ENCODE results near the gene BCKDHA. TPM values are rescaled to one million over a fixed set of nuclear protein-coding genes. Genes with fewer than 3 reads are reported as not detected.

Gene BCKDHA
- polyA plus RNA-seq, 1 of the 3 experiments (the other 2 are of a cell fraction): 30.9 TPM

DNA sequence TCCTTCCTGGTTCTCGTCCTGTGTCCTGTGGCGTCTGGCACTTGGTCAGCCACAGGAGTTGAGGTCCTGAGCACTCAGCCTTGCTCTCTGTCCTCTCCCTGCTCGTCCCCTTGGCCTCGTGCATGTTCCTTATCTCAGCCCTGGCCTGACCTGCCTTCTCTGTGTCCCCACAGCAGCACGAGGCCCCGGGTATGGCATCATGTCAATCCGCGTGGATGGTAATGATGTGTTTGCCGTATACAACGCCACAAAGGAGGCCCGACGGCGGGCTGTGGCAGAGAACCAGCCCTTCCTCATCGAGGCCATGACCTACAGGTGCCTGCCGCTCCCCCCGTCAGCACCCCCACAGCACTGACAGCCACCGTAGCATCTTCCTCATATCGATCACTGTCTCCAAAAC is 24.8 kb downstream of the BCKDHA start (continued):
- TF ChIP-seq, protein P1, sequence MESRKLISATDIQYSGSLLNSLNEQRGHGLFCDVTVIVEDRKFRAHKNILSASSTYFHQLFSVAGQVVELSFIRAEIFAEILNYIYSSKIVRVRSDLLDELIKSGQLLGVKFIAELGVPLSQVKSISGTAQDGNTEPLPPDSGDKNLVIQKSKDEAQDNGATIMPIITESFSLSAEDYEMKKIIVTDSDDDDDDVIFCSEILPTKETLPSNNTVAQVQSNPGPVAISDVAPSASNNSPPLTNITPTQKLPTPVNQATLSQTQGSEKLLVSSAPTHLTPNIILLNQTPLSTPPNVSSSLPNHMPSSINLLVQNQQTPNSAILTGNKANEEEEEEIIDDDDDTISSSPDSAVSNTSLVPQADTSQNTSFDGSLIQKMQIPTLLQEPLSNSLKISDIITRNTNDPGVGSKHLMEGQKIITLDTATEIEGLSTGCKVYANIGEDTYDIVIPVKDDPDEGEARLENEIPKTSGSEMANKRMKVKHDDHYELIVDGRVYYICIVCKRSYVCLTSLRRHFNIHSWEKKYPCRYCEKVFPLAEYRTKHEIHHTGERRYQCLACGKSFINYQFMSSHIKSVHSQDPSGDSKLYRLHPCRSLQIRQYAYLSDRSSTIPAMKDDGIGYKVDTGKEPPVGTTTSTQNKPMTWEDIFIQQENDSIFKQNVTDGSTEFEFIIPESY (IDR thresholded peaks at IDR 0.05; ENCODE audit: borderline replicate concordance, low read depth): no peak
- TF ChIP-seq TCF12 (IDR thresholded peaks at IDR 0.05) (no peak), NFIC (IDR thresholded peaks at IDR 0.05; ENCODE audit: borderline replicate concordance) (no peak), FOXM1 (IDR thresholded peaks at IDR 0.05; ENCODE audit: low read depth) (no peak), EP300 (IDR thresholded peaks at IDR 0.05; ENCODE audit: borderline replicate concordance in 1 of 2, low read depth in 1 of 2, low read length in 1 of 2) (no peak), TAF1 (IDR thresholded peaks at IDR 0.05; ENCODE audit: borderline replicate concordance, low read depth, low read length) (no peak), MEF2A (IDR thresholded peaks at IDR 0.05; ENCODE audit: borderline replicate concordance, low read depth) (no peak), GABPA (IDR thresholded peaks at IDR 0.05; ENCODE audit: low read depth) (no peak)

DNA sequence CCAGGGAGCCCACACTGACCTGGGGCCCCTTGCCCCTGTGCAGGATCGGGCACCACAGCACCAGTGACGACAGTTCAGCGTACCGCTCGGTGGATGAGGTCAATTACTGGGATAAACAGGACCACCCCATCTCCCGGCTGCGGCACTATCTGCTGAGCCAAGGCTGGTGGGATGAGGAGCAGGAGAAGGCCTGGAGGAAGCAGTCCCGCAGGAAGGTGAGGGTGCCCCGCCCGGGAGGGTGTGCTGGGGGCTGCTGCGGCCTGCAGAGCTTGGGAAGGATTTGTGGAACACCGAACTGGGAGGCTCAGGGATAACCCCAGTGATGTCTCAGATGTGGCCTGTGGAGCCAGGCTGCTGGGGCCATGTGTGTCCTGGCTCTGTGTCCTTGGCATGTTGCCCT is 25.3 kb downstream of the BCKDHA start:
- WGBS (ENCODE audit: low lambda C conversion rate): 90% methylated on average over 12 of the region's 12 CpGs
- no peaks in the 10 kb centered on the region for H3K9me3 ChIP-seq
- CTCF ChIA-PET: no interaction called here

More for the DNA sequence above, 25.3 kb downstream of the BCKDHA start:
- Histone ChIP-seq H3K79me2 (ENCODE audit: insufficient read depth) (no peaks in the 10 kb centered on the region), H2AFZ (ENCODE audit: low read depth) (no peak overlapping the region), H3K9me2 (no peaks in the 10 kb centered on the region), H3K4me2 (no peak overlapping the region), H3K4me1 (ENCODE audit: control insufficient read depth in 1 of 2, insufficient read depth in 2 of 2, low read depth in 1 of 2, low read length in 1 of 2) (peaks cover 0 to 2% of the 10 kb centered on the region in 2 experiments; a peak in 1 of 4 replicates), H3K9ac (no peak overlapping the region), H3K36me3 (replicated peaks in 1 of 2; ENCODE audit: control insufficient read depth in 1 of 2, insufficient read depth in 2 of 2, low read length in 1 of 2) (peaks cover 3 to 28% of the 10 kb centered on the region in 2 experiments), H3K27ac (ENCODE audit: low read depth in 2 of 2, low read length in 1 of 2) (no peak overlapping the region), H3F3A (replicated peaks; ENCODE audit: insufficient read depth) (no peaks in the 10 kb centered on the region), H3K27me3 (ENCODE audit: insufficient read depth) (no peaks in the 10 kb centered on the region), H3K4me3 (ENCODE audit: low read depth in 2 of 2, low read length in 1 of 2) (no peak overlapping the region), H4K20me1 (ENCODE audit: insufficient read depth) (no peaks in the 10 kb centered on the region)
- POLR2A ChIA-PET: no interaction called here
- TF ChIP-seq NFIC (IDR thresholded peaks at IDR 0.05; ENCODE audit: borderline replicate concordance) (no peak), EP300 (IDR thresholded peaks at IDR 0.05; ENCODE audit: borderline replicate concordance in 1 of 2, low read depth in 1 of 2, low read length in 1 of 2) (no peak), GATA2 (CRISPR knock-in tag; IDR thresholded peaks at IDR 0.05) (no peak), SMC3 (IDR thresholded peaks at IDR 0.05; ENCODE audit: low read depth, low read length) (no peak), TAF1 (IDR thresholded peaks at IDR 0.05; ENCODE audit: borderline replicate concordance, low read depth, low read length) (no peak), YY1 (IDR thresholded peaks at IDR 0.05; ENCODE audit: low read depth) (no peak), JUND (IDR thresholded peaks at IDR 0.05) (no peak), FOXJ3 (CRISPR knock-in tag; IDR thresholded peaks at IDR 0.05) (no peak), EZH2phosphoT487 (IDR thresholded peaks at IDR 0.05; ENCODE audit: borderline replicate concordance, low read depth) (no peak), CHD2 (IDR thresholded peaks at IDR 0.05; ENCODE audit: low read length, partially characterized antibody) (no peak), GABPA (IDR thresholded peaks at IDR 0.05; ENCODE audit: low read depth) (no peak), TEAD4 (IDR thresholded peaks at IDR 0.05; ENCODE audit: borderline replicate concordance, insufficient read depth) (no peak), RFX5 (IDR thresholded peaks at IDR 0.05; ENCODE audit: low read length) (no peak)
- TF ChIP-seq, protein P2, sequence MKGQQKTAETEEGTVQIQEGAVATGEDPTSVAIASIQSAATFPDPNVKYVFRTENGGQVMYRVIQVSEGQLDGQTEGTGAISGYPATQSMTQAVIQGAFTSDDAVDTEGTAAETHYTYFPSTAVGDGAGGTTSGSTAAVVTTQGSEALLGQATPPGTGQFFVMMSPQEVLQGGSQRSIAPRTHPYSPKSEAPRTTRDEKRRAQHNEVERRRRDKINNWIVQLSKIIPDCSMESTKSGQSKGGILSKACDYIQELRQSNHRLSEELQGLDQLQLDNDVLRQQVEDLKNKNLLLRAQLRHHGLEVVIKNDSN (IDR thresholded peaks at IDR 0.05; ENCODE audit: borderline replicate concordance, low read depth): no peak
- DNase-seq: no peak
